Astrocyte of the spinal cord (primary cell): ENCODE results near the gene TENT5A.
A peak's percentile ranks its signal among the peaks of the same experiment; 100 is the strongest.
"Not testable (repeated sequence)": the region's sequence is repeated elsewhere in the genome, so short reads cannot be mapped to it uniquely, and the experiment has no call there.

ENCODE experiments used
- DNase-seq: peaks from one replicate; pipeline ENCODE4 v3.0.0; 2011; ENCODE audit warnings: low read depth, low spot score
- H3K4me3 ChIP-seq: 2 replicates; pipeline ENCODE4 v1.5.1; 2011; ENCODE audit warnings: low read depth, mild to moderate bottlenecking, low read length, moderate library complexity
- CTCF ChIP-seq: IDR thresholded peaks from 2 replicates; pipeline ENCODE4 v1.5.1; 2012; ENCODE audit warnings: low read depth, mild to moderate bottlenecking, low read length, inconsistent platforms
- in situ Hi-C: cut with HindIII; loops from 2 replicates; pipeline ENCODE4 v1.10.0; 2017; ENCODE audit warnings: low sequenced_read_pairs

Gene TENT5A

GRCh38 chr6:81787313-81788068 lies 35.0 kb upstream of the TENT5A start:
- in situ Hi-C loops: no loop called here
- H3K4me3 ChIP-seq: no peak overlapping the region
- peak; percentile 59 for DNase-seq
- TF ChIP-seq CTCF: no peak

GRCh38 chr6:81786150-81786549 lies 33.7 kb upstream of the TENT5A start:
- in situ Hi-C loops: no loop called here
- DNase-seq: no peak
- no peak for TF ChIP-seq CTCF
- H3K4me3 ChIP-seq: no peak overlapping the region

DNA sequence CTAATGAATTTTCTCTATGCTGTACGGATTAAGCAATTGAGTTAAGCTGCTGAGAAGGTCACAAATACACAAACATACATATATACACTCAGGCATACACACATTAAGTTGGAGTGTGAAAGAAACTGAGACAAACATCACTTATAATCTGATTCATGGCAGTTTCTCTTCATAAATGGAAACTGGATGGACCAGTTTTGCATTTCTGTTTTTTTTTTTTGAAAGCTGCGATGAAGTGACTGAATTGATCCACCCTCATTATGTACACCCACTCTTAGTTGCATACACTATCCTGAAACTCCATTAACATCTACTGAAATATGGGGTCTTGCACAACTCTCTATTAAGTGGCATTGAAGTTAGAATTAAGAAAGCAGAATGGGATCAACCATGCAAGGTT lies 32.9 kb upstream of the TENT5A start:
- no peak for DNase-seq
- no peak for TF ChIP-seq CTCF
- no peak overlapping the region for H3K4me3 ChIP-seq
- in situ Hi-C loops: no loop called here

- in situ Hi-C loops: no loop called here
- H3K4me3 ChIP-seq: no peak overlapping the region
- no peak for TF ChIP-seq CTCF
These were observed 31.4 kb upstream of the TENT5A start for GRCh38 chr6:81783893-81784292.

GRCh38 chr6:81781624-81782023 lies 29.1 kb upstream of the TENT5A start:
- no peak overlapping the region for H3K4me3 ChIP-seq
- no peak for TF ChIP-seq CTCF
- in situ Hi-C loops: no loop called here
- no peak for DNase-seq

More at GRCh38 chr6:81783893-81784292, 31.4 kb upstream of the TENT5A start:
- DNase-seq: no peak

- no peak for DNase-seq
- no peak overlapping the region for H3K4me3 ChIP-seq
- in situ Hi-C loops: no loop called here
- TF ChIP-seq CTCF: no peak
These were observed 25.2 kb upstream of the TENT5A start for GRCh38 chr6:81777586-81778268.

DNA sequence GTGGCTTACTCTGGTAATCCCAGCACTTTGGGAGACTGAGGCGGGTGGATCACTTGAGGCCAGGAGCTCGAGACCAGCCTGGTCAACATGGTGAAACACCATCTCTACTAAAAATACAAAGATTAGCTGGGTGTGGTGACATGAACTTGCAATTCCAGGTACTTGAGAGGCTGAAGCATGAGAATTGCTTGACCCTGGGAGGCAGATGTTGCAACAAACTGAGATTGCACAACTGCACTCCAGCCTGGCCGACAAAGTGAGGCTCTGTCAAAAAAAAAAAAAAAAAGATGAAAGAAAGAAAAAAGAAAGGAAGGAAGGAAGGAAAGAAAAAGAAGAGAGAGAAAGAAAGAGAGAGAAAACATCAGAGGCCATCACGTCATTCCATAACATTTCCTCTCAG lies 23.7 kb upstream of the TENT5A start:
- in situ Hi-C loops, DNase-seq, H3K4me3 ChIP-seq: not testable (repeated sequence)
